Fibroblast of lung (primary cell): ENCODE measurements around the gene SLC25A41. TPM values are rescaled to one million over a fixed set of nuclear protein-coding genes. Genes with fewer than 3 reads are reported as not detected.

ENCODE experiments used
- DNase-seq, 2 donors: peaks; one replicate each; pipeline versions ENCODE4 v3.0.0 to v3.0.0-alpha.2; 2010; ENCODE audit warnings: low read depth in 2 of 2
- H2AFZ ChIP-seq: 2 replicates; pipeline ENCODE4 v1.5.1; 2012; ENCODE audit warnings: low read length, control low read depth, inconsistent platforms
- H3K27ac ChIP-seq: 2 replicates; pipeline ENCODE4 v1.5.1; 2011; ENCODE audit warnings: low read length, control low read depth; ENCODE audit not compliant: insufficient read depth
- H3K27me3 ChIP-seq: 2 replicates; pipeline ENCODE4 v1.5.1; 2011; ENCODE audit warnings: mild to moderate bottlenecking, low read length; ENCODE audit not compliant: control insufficient read depth, insufficient read depth
- H3K36me3 ChIP-seq: 2 replicates; pipeline ENCODE4 v1.5.1; 2011; ENCODE audit warnings: low read length; ENCODE audit not compliant: control insufficient read depth, insufficient read depth
- H3K4me1 ChIP-seq: 2 replicates; pipeline ENCODE4 v1.5.1; 2011; ENCODE audit warnings: low read length; ENCODE audit not compliant: control insufficient read depth, insufficient read depth; ENCODE audit errors: extremely low read depth
- H3K4me2 ChIP-seq: 2 replicates; pipeline ENCODE4 v1.5.1; 2011; ENCODE audit warnings: low read length, control low read depth; ENCODE audit not compliant: insufficient read depth; ENCODE audit errors: extremely low read depth
- H3K4me3 ChIP-seq, 4 experiments: fragments of 200-600 bp in 1 of 4; sonication (generic) in 1 of 4; replicated peaks in 1 of 4; 2 replicates each; pipeline ENCODE4 v1.5.1; 2011 to 2016; ENCODE audit warnings: low read length in 4 of 4, low read depth in 3 of 4, mild to moderate bottlenecking in 3 of 4, control low read depth in 2 of 4, inconsistent platforms in 1 of 4, mixed read lengths in 1 of 4; ENCODE audit not compliant: insufficient read depth in 1 of 4; ENCODE audit errors: control extremely low read depth in 1 of 4
- H3K79me2 ChIP-seq: 2 replicates; pipeline ENCODE4 v1.5.1; 2012; ENCODE audit warnings: mild to moderate bottlenecking, low read length, inconsistent platforms; ENCODE audit not compliant: control insufficient read depth, insufficient read depth
- H3K9ac ChIP-seq: 2 replicates; pipeline ENCODE4 v1.5.1; 2011; ENCODE audit warnings: mild to moderate bottlenecking, low read length, control low read depth; ENCODE audit not compliant: insufficient read depth
- H3K9me3 ChIP-seq: 2 replicates; pipeline ENCODE4 v1.5.1; 2012; ENCODE audit warnings: low read depth, low read length; ENCODE audit not compliant: control insufficient read depth, insufficient read depth
- H4K20me1 ChIP-seq: 2 replicates; pipeline ENCODE4 v1.5.1; 2011; ENCODE audit warnings: low read length; ENCODE audit not compliant: control insufficient read depth, insufficient read depth; ENCODE audit errors: extremely low read depth
- EZH2 ChIP-seq: IDR thresholded peaks from 2 replicates; pipeline ENCODE4 v1.5.1; 2012; ENCODE audit warnings: low read length, control low read depth, mild to moderate bottlenecking; ENCODE audit errors: missing control alignments
- polyA plus RNA-seq, 2 donors: library from polyadenylated mRNA; depleted of rRNA in 1 of 2; stranded (reverse) in 1 of 2; unstranded in 1 of 2; fragments of >200 nt; gene quantifications; 2 replicates each; pipeline ENCODE4 v1.2.1, GENCODE V29; 2011 to 2012; ENCODE audit warnings: missing spikeins in 1 of 2
- total RNA-seq: library from RNA; depleted of rRNA; stranded (reverse); fragments of >200 nt; gene quantifications from 2 replicates; pipeline ENCODE4 v1.2.1, GENCODE V29; 2014
- TF ChIP-seq, protein P1 (sequence below), 2 donors: IDR thresholded peaks in 1 of 2; conservative IDR thresholded peaks in 1 of 2; 1 replicate in 1 of 2; 2 replicates in 1 of 2; pipeline ENCODE4 v1.5.1; 2011 to 2012; ENCODE audit warnings: low read length in 2 of 2, control low read depth in 1 of 2, inconsistent platforms in 1 of 2, low read depth in 1 of 2, mild to moderate bottlenecking in 1 of 2

SLC25A41 gene
- total and polyA plus RNA-seq, 2 donors (not counting 1 experiment from before 2014, with no cell fraction given): under 0.01 TPM; not detected in 1

- Histone ChIP-seq H3K79me2 (no peaks in the 10 kb centered on the region), H3K27ac (no peak within 1 kb of the TSS), H3K9me3 (no peaks in the 10 kb centered on the region), H2AFZ (no peak within 1 kb of the TSS), H3K4me2 (no peak within 1 kb of the TSS), H3K27me3 (no peaks in the 10 kb centered on the region), H3K4me3 (no peak within 1 kb of the TSS), H3K36me3 (no peaks in the 10 kb centered on the region), H3K9ac (no peak within 1 kb of the TSS), H4K20me1 (no peaks in the 10 kb centered on the region), H3K4me1 (no peaks in the 10 kb centered on the region)
- DNase-seq: no peak
- TF ChIP-seq EZH2: no peak
- TF ChIP-seq, protein P1, sequence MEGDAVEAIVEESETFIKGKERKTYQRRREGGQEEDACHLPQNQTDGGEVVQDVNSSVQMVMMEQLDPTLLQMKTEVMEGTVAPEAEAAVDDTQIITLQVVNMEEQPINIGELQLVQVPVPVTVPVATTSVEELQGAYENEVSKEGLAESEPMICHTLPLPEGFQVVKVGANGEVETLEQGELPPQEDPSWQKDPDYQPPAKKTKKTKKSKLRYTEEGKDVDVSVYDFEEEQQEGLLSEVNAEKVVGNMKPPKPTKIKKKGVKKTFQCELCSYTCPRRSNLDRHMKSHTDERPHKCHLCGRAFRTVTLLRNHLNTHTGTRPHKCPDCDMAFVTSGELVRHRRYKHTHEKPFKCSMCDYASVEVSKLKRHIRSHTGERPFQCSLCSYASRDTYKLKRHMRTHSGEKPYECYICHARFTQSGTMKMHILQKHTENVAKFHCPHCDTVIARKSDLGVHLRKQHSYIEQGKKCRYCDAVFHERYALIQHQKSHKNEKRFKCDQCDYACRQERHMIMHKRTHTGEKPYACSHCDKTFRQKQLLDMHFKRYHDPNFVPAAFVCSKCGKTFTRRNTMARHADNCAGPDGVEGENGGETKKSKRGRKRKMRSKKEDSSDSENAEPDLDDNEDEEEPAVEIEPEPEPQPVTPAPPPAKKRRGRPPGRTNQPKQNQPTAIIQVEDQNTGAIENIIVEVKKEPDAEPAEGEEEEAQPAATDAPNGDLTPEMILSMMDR (conservative IDR thresholded peaks at IDR 0.05 in 1 of 2, IDR thresholded peaks at IDR 0.05 in 1 of 2; ENCODE audit: low read depth in 1 of 2, low read length in 2 of 2): peak; percentile 20 to 52
These were observed 48.2 kb upstream of the SLC25A41 start, which contains the start of gene DENND1C for GRCh38 chr19:6481541-6482342. TSS of gene DENND1C (minus strand) at chr19:6481787. CDS start at chr19:6481695, 92 bp downstream.

- Histone ChIP-seq H3K27ac (no peak overlapping the region), H3K4me1 (no peaks in the 10 kb centered on the region), H3K4me3 (no peak overlapping the region), H3K4me2 (no peak overlapping the region), H3K27me3 (no peaks in the 10 kb centered on the region), H2AFZ (no peak overlapping the region), H3K9ac (no peak overlapping the region), H4K20me1 (no peaks in the 10 kb centered on the region), H3K9me3 (no peaks in the 10 kb centered on the region), H3K79me2 (no peaks in the 10 kb centered on the region), H3K36me3 (no peaks in the 10 kb centered on the region)
- DNase-seq: no peak
- TF ChIP-seq EZH2: no peak
- TF ChIP-seq, protein P1 (conservative IDR thresholded peaks at IDR 0.05 in 1 of 2, IDR thresholded peaks at IDR 0.05 in 1 of 2; ENCODE audit: low read depth in 1 of 2, low read length in 2 of 2): no peak
These were observed 47.4 kb upstream of the SLC25A41 start for GRCh38 chr19:6480848-6481415.

DNA sequence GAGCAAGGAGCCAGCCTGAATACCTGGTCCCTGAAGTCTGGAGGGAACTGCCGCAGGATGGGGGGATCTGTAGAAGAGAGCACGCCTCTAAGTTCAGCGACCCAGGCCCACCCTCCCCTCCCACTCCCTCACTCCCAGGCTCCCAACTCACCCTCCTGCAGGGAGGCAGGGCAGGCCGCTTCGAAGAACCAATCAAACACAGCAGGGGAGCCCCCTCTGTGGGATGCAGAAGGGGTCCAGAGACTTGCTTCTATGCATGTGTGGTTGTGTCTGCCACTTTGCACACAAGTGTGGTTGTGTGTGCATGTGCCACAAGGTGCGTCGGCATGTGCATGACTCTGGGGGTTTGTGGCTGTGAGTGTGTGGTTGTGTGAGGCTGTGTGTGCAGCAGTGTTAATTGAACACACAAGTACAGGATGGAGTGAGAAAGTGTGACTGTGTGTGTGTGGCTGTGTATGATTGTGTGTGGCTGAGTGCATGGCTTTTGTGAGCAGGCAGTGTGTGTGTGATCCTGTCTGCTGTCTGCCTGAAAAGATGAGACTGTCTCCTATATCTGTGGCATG is 46.4 kb upstream of the SLC25A41 start:
- Histone ChIP-seq H3K27me3 (no peaks in the 10 kb centered on the region), H3K27ac (no peak overlapping the region), H3K4me3 (no peak overlapping the region), H2AFZ (no peak overlapping the region), H3K9me3 (no peaks in the 10 kb centered on the region), H3K4me1 (no peaks in the 10 kb centered on the region), H4K20me1 (no peaks in the 10 kb centered on the region), H3K9ac (no peak overlapping the region), H3K4me2 (no peak overlapping the region), H3K36me3 (no peaks in the 10 kb centered on the region), H3K79me2 (no peaks in the 10 kb centered on the region)
- TF ChIP-seq, protein P1 (conservative IDR thresholded peaks at IDR 0.05 in 1 of 2, IDR thresholded peaks at IDR 0.05 in 1 of 2; ENCODE audit: low read depth in 1 of 2, low read length in 2 of 2): no peak
- no peak for TF ChIP-seq EZH2
- no peak for DNase-seq
